ENCODE measurements around the gene OPTC.

- TF ChIP-seq, protein P1, sequence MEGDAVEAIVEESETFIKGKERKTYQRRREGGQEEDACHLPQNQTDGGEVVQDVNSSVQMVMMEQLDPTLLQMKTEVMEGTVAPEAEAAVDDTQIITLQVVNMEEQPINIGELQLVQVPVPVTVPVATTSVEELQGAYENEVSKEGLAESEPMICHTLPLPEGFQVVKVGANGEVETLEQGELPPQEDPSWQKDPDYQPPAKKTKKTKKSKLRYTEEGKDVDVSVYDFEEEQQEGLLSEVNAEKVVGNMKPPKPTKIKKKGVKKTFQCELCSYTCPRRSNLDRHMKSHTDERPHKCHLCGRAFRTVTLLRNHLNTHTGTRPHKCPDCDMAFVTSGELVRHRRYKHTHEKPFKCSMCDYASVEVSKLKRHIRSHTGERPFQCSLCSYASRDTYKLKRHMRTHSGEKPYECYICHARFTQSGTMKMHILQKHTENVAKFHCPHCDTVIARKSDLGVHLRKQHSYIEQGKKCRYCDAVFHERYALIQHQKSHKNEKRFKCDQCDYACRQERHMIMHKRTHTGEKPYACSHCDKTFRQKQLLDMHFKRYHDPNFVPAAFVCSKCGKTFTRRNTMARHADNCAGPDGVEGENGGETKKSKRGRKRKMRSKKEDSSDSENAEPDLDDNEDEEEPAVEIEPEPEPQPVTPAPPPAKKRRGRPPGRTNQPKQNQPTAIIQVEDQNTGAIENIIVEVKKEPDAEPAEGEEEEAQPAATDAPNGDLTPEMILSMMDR (IDR thresholded peaks at IDR 0.05; ENCODE audit: control extremely low read depth in 1 of 3, insufficient read depth in 1 of 3, low read depth in 1 of 3, low read length in 3 of 3): no peak
- no peak for TF ChIP-seq POLR2A (IDR thresholded peaks at IDR 0.05; ENCODE audit: control extremely low read depth in 1 of 2, low read depth in 2 of 2, low read length in 2 of 2)
- TF ChIP-seq MAFK (IDR thresholded peaks at IDR 0.05; ENCODE audit: low read depth, low read length): no peak
- TF ChIP-seq EP300 (IDR thresholded peaks at IDR 0.05; ENCODE audit: borderline replicate concordance in 1 of 2, low read depth in 2 of 2, low read length in 2 of 2): no peak
- TF ChIP-seq ZNF274 (IDR thresholded peaks at IDR 0.05; ENCODE audit: borderline replicate concordance, extremely low read depth, low read length): no peak
- TF ChIP-seq RAD21 (IDR thresholded peaks at IDR 0.05 in 1 of 2, conservative IDR thresholded peaks at IDR 0.05 in 1 of 2; ENCODE audit: low read depth in 2 of 2, low read length in 2 of 2): no peak
- TF ChIP-seq SIN3A (conservative IDR thresholded peaks at IDR 0.05 in 1 of 2, IDR thresholded peaks at IDR 0.05 in 1 of 2; ENCODE audit: low read depth in 1 of 2, low read length in 2 of 2): no peak
- TF ChIP-seq RNF2 (IDR thresholded peaks at IDR 0.05; ENCODE audit: borderline replicate concordance, low read depth, low read length, missing control alignments, poor library complexity, severe bottlenecking): no peak
- no peak for TF ChIP-seq EZH2 (IDR thresholded peaks at IDR 0.05; ENCODE audit: low read depth, low read length, severe bottlenecking)
- no peak for TF ChIP-seq POLR2AphosphoS5 (IDR thresholded peaks at IDR 0.05; ENCODE audit: low read depth, low read length)
- TF ChIP-seq TEAD4 (IDR thresholded peaks at IDR 0.05; ENCODE audit: low read depth, low read length): no peak
- TF ChIP-seq SP1 (IDR thresholded peaks at IDR 0.05; ENCODE audit: low read depth, low read length): no peak
Measured at GRCh38 chr1:203455706-203456105, 38.2 kb upstream of the OPTC start.
